Stomach (tissue), 4 donors: ENCODE results near the gene PRKN.

Experiments
- EP300 ChIP-seq: sonication (generic); formaldehyde crosslinking; IDR thresholded peaks from one replicate; pipeline ENCODE4 v1.6.1; 2017; ENCODE audit warnings: antibody characterized with exemption
- POLR2A ChIP-seq, 4 donors: fragments of 450-650 bp; IDR thresholded peaks; one replicate each; pipeline ENCODE4 v1.6.1; 2016; ENCODE audit warnings: antibody characterized with exemption in 4 of 4, control low read depth in 2 of 4, mild to moderate bottlenecking in 1 of 4, moderate library complexity in 1 of 4
- TF ChIP-seq, protein P1 (sequence below), 7 experiments: fragments of 450-650 bp in 4 of 7; fragments of 200-600 bp in 3 of 7; sonication (generic) in 3 of 7; IDR thresholded peaks; one replicate each; pipeline ENCODE4 v1.5.1; 2016 to 2019; ENCODE audit warnings: antibody characterized with exemption in 7 of 7, control low read depth in 2 of 7, mild to moderate bottlenecking in 1 of 7

DNA sequence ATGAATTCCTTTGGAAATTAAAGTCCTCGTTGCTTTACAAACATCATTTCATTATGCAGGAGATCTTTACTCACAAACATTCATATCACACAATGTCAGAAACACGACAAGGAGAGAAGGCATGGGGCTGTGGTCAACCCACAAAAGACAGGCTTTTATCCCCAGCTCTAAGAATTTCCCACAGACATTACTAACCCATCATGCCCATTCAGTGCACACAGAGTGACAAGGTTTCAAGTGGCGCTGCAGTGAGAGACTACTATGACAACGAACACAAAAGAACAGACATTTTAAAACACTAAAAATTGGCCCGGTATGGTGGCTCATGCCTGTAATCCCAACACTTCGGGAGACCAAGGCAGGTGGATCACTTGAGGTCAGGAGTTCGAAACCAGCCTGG lies 873.9 kb downstream of the PRKN start:
- TF ChIP-seq, protein P1, sequence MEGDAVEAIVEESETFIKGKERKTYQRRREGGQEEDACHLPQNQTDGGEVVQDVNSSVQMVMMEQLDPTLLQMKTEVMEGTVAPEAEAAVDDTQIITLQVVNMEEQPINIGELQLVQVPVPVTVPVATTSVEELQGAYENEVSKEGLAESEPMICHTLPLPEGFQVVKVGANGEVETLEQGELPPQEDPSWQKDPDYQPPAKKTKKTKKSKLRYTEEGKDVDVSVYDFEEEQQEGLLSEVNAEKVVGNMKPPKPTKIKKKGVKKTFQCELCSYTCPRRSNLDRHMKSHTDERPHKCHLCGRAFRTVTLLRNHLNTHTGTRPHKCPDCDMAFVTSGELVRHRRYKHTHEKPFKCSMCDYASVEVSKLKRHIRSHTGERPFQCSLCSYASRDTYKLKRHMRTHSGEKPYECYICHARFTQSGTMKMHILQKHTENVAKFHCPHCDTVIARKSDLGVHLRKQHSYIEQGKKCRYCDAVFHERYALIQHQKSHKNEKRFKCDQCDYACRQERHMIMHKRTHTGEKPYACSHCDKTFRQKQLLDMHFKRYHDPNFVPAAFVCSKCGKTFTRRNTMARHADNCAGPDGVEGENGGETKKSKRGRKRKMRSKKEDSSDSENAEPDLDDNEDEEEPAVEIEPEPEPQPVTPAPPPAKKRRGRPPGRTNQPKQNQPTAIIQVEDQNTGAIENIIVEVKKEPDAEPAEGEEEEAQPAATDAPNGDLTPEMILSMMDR (IDR thresholded peaks at IDR 0.05) = no peak
- TF ChIP-seq EP300 = no peak
- TF ChIP-seq POLR2A (IDR thresholded peaks at IDR 0.05) = no peak
